ENCODE results near the gene XAF1.

DNA sequence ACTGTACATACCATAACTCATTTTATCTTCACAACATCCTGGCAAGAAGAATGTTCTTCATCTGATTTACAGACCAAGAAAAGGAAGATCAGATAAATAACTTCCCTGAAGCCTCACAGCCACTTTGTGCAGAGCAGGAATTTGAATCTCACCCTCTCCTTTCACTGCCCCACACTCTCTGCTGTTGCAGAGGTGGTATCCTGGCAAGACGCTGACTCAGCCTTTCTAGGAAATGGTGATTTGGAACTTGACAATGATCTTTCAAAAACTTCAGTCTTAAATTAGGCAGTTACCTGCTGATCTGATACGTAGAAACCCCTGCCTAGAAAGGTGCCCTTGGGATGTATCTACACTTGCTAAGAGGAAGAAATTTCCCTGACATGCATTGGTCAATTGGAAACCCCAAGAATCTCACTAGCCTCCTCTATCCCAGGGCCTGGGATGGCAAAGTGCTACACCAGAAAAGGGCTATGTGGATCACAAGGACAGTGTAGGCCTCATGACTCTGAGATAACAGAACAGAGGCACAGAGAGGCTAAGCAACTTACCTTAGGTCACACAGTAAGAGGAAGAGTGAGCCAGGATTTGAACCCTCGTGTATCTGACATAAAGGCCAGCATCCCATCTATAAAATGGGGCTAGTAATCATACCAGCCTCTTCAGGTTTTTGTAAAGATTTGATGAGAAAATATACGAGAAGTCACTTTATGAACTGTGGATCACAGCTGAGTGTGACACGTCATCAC lies 38.1 kb downstream of the XAF1 start:
- no peak for TF ChIP-seq POLR2A (IDR thresholded peaks at IDR 0.05)
- no peak for TF ChIP-seq POLR2AphosphoS5 (IDR thresholded peaks at IDR 0.05)
